Prostate gland (tissue), 2 donors: ENCODE measurements around the gene OR10H4.

Experiments used
- CTCF ChIP-seq, 4 experiments: fragments of 200-600 bp in 2 of 4; fragments of 450-650 bp in 2 of 4; sonication (generic) in 2 of 4; IDR thresholded peaks; 1 replicate in 3 of 4; 2 replicates in 1 of 4; pipeline ENCODE4 v1.5.1; 2016 to 2019; ENCODE audit warnings: antibody characterized with exemption in 4 of 4, mild to moderate bottlenecking in 2 of 4, moderate library complexity in 2 of 4
- POLR2A ChIP-seq: fragments of 450-650 bp; IDR thresholded peaks from one replicate; pipeline ENCODE4 v1.6.1; 2016; ENCODE audit warnings: antibody characterized with exemption, mild to moderate bottlenecking

- TF ChIP-seq CTCF (IDR thresholded peaks at IDR 0.05) = no peak
- no peak for TF ChIP-seq POLR2A
Measured at GRCh38 chr19:15998166-15998565, 49.4 kb downstream of the OR10H4 start.
